ENCODE measurements around the gene FAM234B. TPM values are rescaled to one million over a fixed set of nuclear protein-coding genes. Genes with fewer than 3 reads are reported as not detected.

Gene FAM234B
- total RNA-seq, 2 experiments from 2014 or later: 6.9 to 8.4 TPM

GRCh38 chr12:13005649-13006048 lies 38.5 kb upstream of the FAM234B start:
- H3K27ac Mint-ChIP-seq: no peak overlapping the region
- no peaks in the 10 kb centered on the region for H3K36me3 Mint-ChIP-seq
- H3K9me3 Mint-ChIP-seq: no peaks in the 10 kb centered on the region
- no peak overlapping the region for H3K4me3 Mint-ChIP-seq
- no peak for DNase-seq
- H3K4me1 Mint-ChIP-seq: peaks cover 9% of the 10 kb centered on the region
- H3K27me3 Mint-ChIP-seq: peaks cover 17% of the 10 kb centered on the region

DNA sequence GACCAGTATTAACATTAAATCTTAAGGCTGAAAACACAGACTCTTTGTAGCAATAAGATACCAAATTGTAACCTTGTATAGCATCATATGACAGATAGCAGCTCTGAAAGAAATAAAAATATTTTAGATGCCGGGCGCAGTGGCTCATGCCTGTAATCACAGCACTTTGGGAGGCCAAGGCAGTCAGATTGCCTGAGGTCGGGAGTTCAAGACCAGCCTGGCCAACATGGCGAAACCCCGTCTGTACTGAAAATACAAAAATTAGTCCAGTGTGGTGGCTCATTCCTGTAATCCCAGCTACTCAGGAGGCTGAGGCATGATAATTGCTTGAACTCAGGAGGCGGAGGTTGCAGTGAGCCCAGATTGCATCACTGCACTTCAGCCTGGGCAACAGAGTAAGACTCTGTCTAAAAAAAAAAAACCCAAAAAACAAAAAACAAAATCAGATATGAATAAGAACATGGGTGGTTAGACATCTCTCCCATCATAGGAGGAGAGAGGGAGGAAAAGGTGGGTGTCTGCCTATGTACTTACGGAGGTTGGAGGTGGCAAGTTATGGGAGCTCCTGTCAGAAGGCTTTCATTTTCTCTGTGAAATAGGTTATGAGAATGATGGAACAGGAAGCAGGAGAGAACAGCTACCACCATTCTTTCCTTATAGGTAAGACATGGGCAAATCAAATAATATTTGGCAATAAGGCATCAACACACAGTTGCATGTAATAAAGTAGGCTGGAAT lies 36.5 kb upstream of the FAM234B start:
- Mint-ChIP-seq H3K4me3 (no peak overlapping the region), H3K36me3 (no peaks in the 10 kb centered on the region), H3K9me3 (no peaks in the 10 kb centered on the region), H3K4me1 (no peaks in the 10 kb centered on the region), H3K27ac (no peak overlapping the region), H3K27me3 (peaks cover 8% of the 10 kb centered on the region)
- no peak for DNase-seq

- Mint-ChIP-seq H3K27me3 (peaks cover 2% of the 10 kb centered on the region), H3K9me3 (no peaks in the 10 kb centered on the region), H3K4me3 (no peak overlapping the region), H3K27ac (no peak overlapping the region), H3K4me1 (no peaks in the 10 kb centered on the region), H3K36me3 (no peaks in the 10 kb centered on the region)
- DNase-seq: no peak
These were observed 35.3 kb upstream of the FAM234B start for GRCh38 chr12:13008741-13009380.

DNA sequence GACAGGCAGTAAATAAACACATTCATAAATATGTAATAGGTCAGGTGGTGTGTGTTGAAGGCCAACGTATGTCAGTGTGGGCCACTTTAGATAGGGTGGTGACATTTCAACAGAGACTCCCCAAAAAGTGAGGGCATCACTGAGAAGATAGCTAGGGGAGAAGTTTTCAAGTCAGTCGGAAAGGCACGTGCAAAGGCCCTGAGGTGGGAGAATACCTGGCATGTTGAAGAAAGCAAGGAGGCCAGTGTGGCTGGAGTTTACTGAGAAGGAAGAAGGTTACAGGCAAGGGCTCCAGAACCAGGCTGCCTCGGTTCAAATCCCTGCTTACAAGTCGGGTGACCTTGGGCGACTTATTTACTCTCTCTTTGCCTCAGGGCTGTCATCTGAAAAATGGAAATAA lies 33.1 kb upstream of the FAM234B start:
- Mint-ChIP-seq H3K9me3 (no peaks in the 10 kb centered on the region), H3K36me3 (no peaks in the 10 kb centered on the region)

DNA sequence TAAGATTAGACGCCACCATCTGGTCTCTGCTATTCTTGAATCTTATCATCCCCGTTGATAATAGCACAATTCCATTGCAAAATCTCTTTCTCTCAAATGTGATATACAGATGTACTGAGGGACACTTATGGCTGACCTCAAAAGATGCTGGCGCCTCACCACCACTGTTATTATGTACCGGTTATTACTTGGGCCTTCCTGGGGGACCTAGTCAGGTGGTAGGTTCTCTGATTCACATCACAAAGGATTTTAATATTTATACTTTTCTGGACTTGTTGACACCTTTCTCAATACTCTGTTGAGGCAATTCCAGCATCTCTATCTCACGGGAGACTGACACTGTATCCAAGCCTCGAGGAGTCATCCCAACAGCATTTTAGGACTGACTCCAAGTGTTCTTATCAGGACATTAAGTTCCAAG lies 21.3 kb upstream of the FAM234B start:
- no peak for DNase-seq
- Mint-ChIP-seq H3K9me3 (no peaks in the 10 kb centered on the region), H3K4me3 (no peak overlapping the region), H3K4me1 (no peaks in the 10 kb centered on the region), H3K27me3 (peaks cover 11% of the 10 kb centered on the region), H3K27ac (no peak overlapping the region), H3K36me3 (no peaks in the 10 kb centered on the region)

More for the DNA sequence above, 33.1 kb upstream of the FAM234B start:
- no peaks in the 10 kb centered on the region for H3K4me1 Mint-ChIP-seq
- H3K4me3 Mint-ChIP-seq: no peak overlapping the region
- no peak overlapping the region for H3K27ac Mint-ChIP-seq
- H3K27me3 Mint-ChIP-seq: peaks cover 3% of the 10 kb centered on the region
- DNase-seq: no peak

GRCh38 chr12:13023811-13024530 lies 20.2 kb upstream of the FAM234B start:
- H3K4me1 Mint-ChIP-seq: no peaks in the 10 kb centered on the region
- no peak overlapping the region for H3K4me3 Mint-ChIP-seq
- H3K27ac Mint-ChIP-seq: no peak overlapping the region
- no peaks in the 10 kb centered on the region for H3K36me3 Mint-ChIP-seq
- H3K9me3 Mint-ChIP-seq: no peaks in the 10 kb centered on the region
- H3K27me3 Mint-ChIP-seq: peaks cover 11% of the 10 kb centered on the region
- no peak for DNase-seq

GRCh38 chr12:13024531-13024916 lies 19.7 kb upstream of the FAM234B start:
- Mint-ChIP-seq H3K36me3 (no peaks in the 10 kb centered on the region), H3K4me1 (no peaks in the 10 kb centered on the region), H3K27ac (no peak overlapping the region), H3K9me3 (no peaks in the 10 kb centered on the region), H3K27me3 (peaks cover 11% of the 10 kb centered on the region), H3K4me3 (no peak overlapping the region)
- no peak for DNase-seq

GRCh38 chr12:13026286-13026685 lies 17.9 kb upstream of the FAM234B start:
- Mint-ChIP-seq H3K9me3 (no peaks in the 10 kb centered on the region), H3K4me3 (no peak overlapping the region), H3K4me1 (no peaks in the 10 kb centered on the region)

DNA sequence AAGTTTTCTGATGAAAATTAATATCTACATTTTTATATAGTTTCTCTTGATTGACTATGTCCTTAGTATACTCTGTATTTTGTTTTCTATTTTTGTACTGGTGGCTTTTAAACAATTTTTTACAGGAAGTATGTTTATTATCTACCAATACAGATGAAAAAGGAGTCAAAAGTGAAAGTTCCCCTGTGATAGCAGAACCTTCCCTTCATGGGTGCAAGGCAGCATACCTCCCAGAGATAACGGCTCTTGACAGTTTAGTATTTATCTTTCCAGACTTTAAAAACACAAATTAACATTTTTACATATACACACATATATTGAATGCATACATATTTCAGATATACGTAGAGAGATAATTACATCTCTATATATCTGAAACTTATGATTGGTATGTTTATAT lies 17.1 kb upstream of the FAM234B start:
- peaks cover 11% of the 10 kb centered on the region for H3K27me3 Mint-ChIP-seq
- H3K4me1 Mint-ChIP-seq: no peaks in the 10 kb centered on the region
- H3K9me3 Mint-ChIP-seq: no peaks in the 10 kb centered on the region
- no peak for DNase-seq
- no peak overlapping the region for H3K4me3 Mint-ChIP-seq
- no peak overlapping the region for H3K27ac Mint-ChIP-seq
- H3K36me3 Mint-ChIP-seq: no peaks in the 10 kb centered on the region

More at GRCh38 chr12:13026286-13026685, 17.9 kb upstream of the FAM234B start:
- DNase-seq: no peak
- H3K27me3 Mint-ChIP-seq: peaks cover 11% of the 10 kb centered on the region
- no peak overlapping the region for H3K27ac Mint-ChIP-seq
- no peaks in the 10 kb centered on the region for H3K36me3 Mint-ChIP-seq

- no peak overlapping the region for H3K4me3 Mint-ChIP-seq
- H3K27ac Mint-ChIP-seq: no peak overlapping the region
- no peak for DNase-seq
- H3K27me3 Mint-ChIP-seq: peaks cover 11% of the 10 kb centered on the region
- no peaks in the 10 kb centered on the region for H3K4me1 Mint-ChIP-seq
- H3K9me3 Mint-ChIP-seq: no peaks in the 10 kb centered on the region
- no peaks in the 10 kb centered on the region for H3K36me3 Mint-ChIP-seq
These were observed 16.7 kb upstream of the FAM234B start for GRCh38 chr12:13027508-13027907.

GRCh38 chr12:13028825-13029570 lies 15.2 kb upstream of the FAM234B start:
- Mint-ChIP-seq H3K36me3 (no peaks in the 10 kb centered on the region), H3K27ac (no peak overlapping the region), H3K4me1 (no peaks in the 10 kb centered on the region), H3K4me3 (no peak overlapping the region), H3K27me3 (peaks cover 11% of the 10 kb centered on the region), H3K9me3 (no peaks in the 10 kb centered on the region)
- no peak for DNase-seq

DNA sequence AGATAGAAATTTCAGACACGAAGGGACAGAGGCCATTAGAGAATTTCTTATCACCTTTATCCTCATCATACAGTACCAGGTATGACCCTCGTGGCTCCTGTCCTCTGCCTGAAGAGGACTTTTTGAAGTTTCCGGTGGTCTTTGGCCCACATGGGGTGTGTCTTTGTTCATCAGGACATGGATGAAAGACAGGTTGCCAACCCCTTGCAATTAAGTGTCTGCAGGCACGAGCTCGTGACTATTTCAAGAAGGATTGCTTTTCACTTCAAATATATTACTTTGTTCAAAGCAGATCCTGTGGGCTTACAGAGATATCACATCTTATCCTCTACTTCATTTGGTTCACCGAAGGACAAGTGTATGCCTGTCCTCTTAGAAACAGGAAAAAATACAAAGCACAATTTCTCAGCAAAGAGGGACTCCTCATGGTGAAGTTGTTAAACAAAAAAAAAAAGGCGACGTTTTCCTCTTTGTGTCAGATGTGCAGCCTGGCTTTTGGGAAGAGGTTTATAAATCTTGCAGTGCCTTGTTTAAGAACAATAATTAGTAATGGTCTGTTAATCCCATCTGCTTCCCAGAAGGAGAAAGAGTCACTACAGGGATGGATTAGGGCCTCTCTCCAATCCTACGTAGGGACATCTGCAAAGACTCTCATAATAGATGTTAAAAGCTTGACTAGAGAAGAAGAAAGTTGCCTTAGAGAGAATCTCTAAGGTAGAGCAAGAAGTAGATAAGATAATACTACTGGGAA lies 13.5 kb upstream of the FAM234B start:
- no peak overlapping the region for H3K27ac Mint-ChIP-seq
- H3K9me3 Mint-ChIP-seq: no peaks in the 10 kb centered on the region
- no peak overlapping the region for H3K4me3 Mint-ChIP-seq
- no peak for DNase-seq
- H3K4me1 Mint-ChIP-seq: no peaks in the 10 kb centered on the region
- H3K36me3 Mint-ChIP-seq: no peaks in the 10 kb centered on the region
- H3K27me3 Mint-ChIP-seq: peaks cover 8% of the 10 kb centered on the region

- H3K27ac Mint-ChIP-seq: no peak overlapping the region
- no peaks in the 10 kb centered on the region for H3K9me3 Mint-ChIP-seq
- no peaks in the 10 kb centered on the region for H3K4me1 Mint-ChIP-seq
- no peak for DNase-seq
- peaks cover 3% of the 10 kb centered on the region for H3K27me3 Mint-ChIP-seq
- H3K36me3 Mint-ChIP-seq: no peaks in the 10 kb centered on the region
- H3K4me3 Mint-ChIP-seq: no peak overlapping the region
These were observed 12.0 kb upstream of the FAM234B start for GRCh38 chr12:13032164-13032563.

DNA sequence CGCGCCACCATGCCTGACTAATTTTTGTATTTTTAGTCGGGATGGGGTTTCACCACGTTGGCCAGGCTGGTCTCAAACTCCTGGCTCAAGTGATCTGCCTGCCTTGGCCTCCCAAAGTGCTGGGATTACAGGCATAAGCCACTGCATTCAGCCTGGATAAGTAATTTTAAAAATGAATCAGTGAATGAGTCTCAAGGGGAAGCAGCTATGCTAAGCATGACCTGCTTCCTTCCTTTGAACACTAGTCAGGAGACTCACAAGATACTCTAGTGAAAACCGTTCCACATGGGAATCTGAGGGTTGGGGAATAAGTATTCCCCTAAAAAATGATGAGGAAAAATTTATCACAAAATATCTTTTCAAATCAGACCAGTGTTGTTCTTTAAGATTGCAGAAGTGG lies 10.7 kb upstream of the FAM234B start:
- no peak overlapping the region for H3K4me3 Mint-ChIP-seq
- no peaks in the 10 kb centered on the region for H3K36me3 Mint-ChIP-seq
- H3K27ac Mint-ChIP-seq: no peak overlapping the region
- no peaks in the 10 kb centered on the region for H3K27me3 Mint-ChIP-seq
- DNase-seq: no peak
- no peaks in the 10 kb centered on the region for H3K9me3 Mint-ChIP-seq
- no peaks in the 10 kb centered on the region for H3K4me1 Mint-ChIP-seq
